ENCODE data around the gene NUDT15.

DNA sequence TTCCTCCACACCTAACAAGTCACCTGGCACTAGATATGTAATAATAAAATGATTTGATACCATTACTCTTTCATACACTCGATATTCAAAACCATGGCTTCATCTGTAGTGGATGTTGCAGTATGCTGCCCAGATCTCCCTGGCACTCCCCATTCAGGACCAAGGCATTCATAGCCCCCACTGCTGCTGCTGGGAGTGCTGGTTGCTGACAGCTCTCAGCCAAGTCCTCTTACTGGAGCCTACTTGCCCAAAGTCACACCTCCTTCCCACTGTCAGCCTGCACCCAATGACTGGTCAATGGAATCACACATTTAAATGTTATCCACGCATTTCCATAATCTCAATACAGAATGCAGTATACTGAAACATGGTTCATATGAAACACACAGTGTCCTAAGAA, 40.1 kb upstream of the NUDT15 start:
- TF ChIP-seq, protein P1, sequence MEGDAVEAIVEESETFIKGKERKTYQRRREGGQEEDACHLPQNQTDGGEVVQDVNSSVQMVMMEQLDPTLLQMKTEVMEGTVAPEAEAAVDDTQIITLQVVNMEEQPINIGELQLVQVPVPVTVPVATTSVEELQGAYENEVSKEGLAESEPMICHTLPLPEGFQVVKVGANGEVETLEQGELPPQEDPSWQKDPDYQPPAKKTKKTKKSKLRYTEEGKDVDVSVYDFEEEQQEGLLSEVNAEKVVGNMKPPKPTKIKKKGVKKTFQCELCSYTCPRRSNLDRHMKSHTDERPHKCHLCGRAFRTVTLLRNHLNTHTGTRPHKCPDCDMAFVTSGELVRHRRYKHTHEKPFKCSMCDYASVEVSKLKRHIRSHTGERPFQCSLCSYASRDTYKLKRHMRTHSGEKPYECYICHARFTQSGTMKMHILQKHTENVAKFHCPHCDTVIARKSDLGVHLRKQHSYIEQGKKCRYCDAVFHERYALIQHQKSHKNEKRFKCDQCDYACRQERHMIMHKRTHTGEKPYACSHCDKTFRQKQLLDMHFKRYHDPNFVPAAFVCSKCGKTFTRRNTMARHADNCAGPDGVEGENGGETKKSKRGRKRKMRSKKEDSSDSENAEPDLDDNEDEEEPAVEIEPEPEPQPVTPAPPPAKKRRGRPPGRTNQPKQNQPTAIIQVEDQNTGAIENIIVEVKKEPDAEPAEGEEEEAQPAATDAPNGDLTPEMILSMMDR (IDR thresholded peaks at IDR 0.05) = no peak
- no peak for TF ChIP-seq POLR2A (IDR thresholded peaks at IDR 0.05)
- TF ChIP-seq POLR2AphosphoS5 (IDR thresholded peaks at IDR 0.05) = no peak
- TF ChIP-seq EP300 (IDR thresholded peaks at IDR 0.05) = no peak

Measured in stomach (tissue), 4 donors.